GM12892 (cell line): ENCODE results near the gene KCNC1.

Source experiments
- DNase-seq: peaks from one replicate; pipeline ENCODE4 v3.0.0; 2011; ENCODE audit not compliant: insufficient read length
- FAIRE-seq: peaks from 2 replicates; lab custom pipeline; 2011; peaks lifted over from hg19 to GRCh38; lab: Jason Lieb, UNC
- POLR2A ChIP-seq: IDR thresholded peaks from 2 replicates; pipeline ENCODE4 v1.6.1; 2011; ENCODE audit warnings: low read depth, low read length, control low read depth
- POLR2AphosphoS5 ChIP-seq: IDR thresholded peaks from 2 replicates; pipeline ENCODE4 v1.6.1; 2011; ENCODE audit warnings: low read depth, low read length, control low read depth
- TAF1 ChIP-seq: IDR thresholded peaks from 2 replicates; pipeline ENCODE4 v1.6.1; 2011; ENCODE audit warnings: low read depth, mild to moderate bottlenecking, control low read depth, low read length, borderline replicate concordance

Gene KCNC1

DNA sequence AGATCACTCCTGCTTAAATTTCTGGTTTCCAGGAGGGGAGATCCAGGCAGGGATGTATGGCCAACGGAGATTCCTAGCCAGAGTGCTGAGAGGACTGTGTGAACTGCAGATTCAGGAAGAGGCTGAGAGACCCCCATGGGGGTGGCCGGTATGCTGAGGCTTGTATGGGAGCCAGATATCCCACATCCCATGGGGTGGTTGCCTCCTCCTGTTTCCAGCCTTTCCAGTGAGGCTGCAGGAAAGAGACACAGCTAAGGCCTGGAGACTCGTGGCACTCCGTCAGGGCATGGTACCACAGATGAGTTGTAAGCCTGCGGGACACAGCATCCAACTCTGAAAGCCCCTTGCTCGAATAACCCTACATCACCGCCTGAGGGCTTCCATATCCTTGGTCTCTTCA, 16.6 kb upstream of the KCNC1 start:
- DNase-seq (no peak), FAIRE-seq (no peak)
- TF ChIP-seq POLR2A (no peak), POLR2AphosphoS5 (no peak), TAF1 (no peak)

GRCh38 chr11:17718510-17718962, 16.0 kb upstream of the KCNC1 start:
- no peak for TF ChIP-seq TAF1
- TF ChIP-seq POLR2AphosphoS5: no peak
- no peak for TF ChIP-seq POLR2A
- FAIRE-seq (no peak), DNase-seq (no peak)

DNA sequence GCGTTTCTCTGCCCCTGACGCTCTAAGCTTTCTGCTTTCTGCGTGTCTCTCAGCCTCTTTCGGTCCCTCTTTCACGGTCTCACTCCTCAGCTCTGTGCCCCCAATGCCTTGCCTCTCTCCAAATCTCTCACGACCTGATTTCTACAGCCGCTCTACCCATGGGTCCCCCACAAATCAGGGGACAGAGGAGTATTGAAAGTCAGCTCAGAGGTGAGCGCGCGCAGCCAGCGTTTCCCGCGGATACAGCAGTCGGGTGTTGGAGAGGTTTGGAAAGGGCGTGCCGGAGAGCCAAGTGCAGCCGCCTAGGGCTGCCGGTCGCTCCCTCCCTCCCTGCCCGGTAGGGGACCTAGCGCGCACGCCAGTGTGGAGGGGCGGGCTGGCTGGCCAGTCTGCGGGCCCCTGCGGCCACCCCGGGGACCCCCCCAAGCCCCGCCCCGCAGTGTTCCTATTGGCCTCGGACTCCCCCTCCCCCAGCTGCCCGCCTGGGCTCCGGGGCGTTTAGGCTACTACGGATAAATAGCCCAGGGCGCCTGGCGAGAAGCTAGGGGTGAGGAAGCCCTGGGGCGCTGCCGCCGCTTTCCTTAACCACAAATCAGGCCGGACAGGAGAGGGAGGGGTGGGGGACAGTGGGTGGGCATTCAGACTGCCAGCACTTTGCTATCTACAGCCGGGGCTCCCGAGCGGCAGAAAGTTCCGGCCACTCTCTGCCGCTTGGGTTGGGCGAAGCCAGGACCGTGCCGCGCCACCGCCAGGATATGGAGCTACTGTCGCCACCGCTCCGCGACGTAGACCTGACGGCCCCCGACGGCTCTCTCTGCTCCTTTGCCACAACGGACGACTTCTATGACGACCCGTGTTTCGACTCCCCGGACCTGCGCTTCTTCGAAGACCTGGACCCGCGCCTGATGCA, 15.3 kb upstream of the KCNC1 start, which contains the start of gene MYOD1:
Gene MYOD1 (plus strand): TSS at position 544 of the 910 bp plus-strand sequence. CDS start 212 bp downstream, at position 756.
- DNase-seq (no peak), FAIRE-seq (no peak)
- TF ChIP-seq POLR2AphosphoS5: no peak

- FAIRE-seq (no peak), DNase-seq (no peak)
- TF ChIP-seq POLR2AphosphoS5 (no peak), TAF1 (no peak), POLR2A (no peak)
Measured at GRCh38 chr11:17719938-17720795, 14.4 kb upstream of the KCNC1 start.

DNA sequence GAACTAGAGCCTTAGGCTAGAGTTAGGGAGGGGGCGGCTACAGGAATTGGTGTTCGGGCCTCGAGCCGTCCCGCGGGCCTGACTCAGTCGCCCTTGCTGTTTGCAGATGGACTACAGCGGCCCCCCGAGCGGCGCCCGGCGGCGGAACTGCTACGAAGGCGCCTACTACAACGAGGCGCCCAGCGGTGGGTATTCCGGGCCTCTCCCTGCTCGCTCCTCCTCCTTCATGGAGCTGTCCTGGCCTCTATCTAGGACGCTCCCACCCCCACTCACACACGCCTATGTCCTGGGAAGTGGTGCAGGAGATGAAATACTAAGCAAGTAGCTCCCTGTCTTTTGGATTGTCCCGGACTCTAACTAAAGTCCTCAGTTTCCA, 13.8 kb upstream of the KCNC1 start:
- DNase-seq (no peak), FAIRE-seq (no peak)
- TF ChIP-seq POLR2A (no peak), POLR2AphosphoS5 (no peak), TAF1 (no peak)

DNA sequence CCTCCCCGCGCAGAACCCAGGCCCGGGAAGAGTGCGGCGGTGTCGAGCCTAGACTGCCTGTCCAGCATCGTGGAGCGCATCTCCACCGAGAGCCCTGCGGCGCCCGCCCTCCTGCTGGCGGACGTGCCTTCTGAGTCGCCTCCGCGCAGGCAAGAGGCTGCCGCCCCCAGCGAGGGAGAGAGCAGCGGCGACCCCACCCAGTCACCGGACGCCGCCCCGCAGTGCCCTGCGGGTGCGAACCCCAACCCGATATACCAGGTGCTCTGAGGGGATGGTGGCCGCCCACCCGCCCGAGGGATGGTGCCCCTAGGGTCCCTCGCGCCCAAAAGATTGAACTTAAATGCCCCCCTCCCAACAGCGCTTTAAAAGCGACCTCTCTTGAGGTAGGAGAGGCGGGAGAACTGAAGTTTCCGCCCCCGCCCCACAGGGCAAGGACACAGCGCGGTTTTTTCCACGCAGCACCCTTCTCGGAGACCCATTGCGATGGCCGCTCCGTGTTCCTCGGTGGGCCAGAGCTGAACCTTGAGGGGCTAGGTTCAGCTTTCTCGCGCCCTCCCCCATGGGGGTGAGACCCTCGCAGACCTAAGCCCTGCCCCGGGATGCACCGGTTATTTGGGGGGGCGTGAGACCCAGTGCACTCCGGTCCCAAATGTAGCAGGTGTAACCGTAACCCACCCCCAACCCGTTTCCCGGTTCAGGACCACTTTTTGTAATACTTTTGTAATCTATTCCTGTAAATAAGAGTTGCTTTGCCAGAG, 13.2 kb upstream of the KCNC1 start:
- DNase-seq (no peak), FAIRE-seq (no peak)
- TF ChIP-seq POLR2A (no peak), POLR2AphosphoS5 (no peak), TAF1 (no peak)

GRCh38 chr11:17722000-17722643, 12.5 kb upstream of the KCNC1 start:
- TF ChIP-seq POLR2A (no peak), TAF1 (no peak), POLR2AphosphoS5 (no peak)
- FAIRE-seq (no peak), DNase-seq (no peak)

GRCh38 chr11:17724020-17724908, 10.3 kb upstream of the KCNC1 start:
- TF ChIP-seq POLR2AphosphoS5 (no peak), TAF1 (no peak), POLR2A (no peak)
- DNase-seq (no peak), FAIRE-seq (no peak)

DNA sequence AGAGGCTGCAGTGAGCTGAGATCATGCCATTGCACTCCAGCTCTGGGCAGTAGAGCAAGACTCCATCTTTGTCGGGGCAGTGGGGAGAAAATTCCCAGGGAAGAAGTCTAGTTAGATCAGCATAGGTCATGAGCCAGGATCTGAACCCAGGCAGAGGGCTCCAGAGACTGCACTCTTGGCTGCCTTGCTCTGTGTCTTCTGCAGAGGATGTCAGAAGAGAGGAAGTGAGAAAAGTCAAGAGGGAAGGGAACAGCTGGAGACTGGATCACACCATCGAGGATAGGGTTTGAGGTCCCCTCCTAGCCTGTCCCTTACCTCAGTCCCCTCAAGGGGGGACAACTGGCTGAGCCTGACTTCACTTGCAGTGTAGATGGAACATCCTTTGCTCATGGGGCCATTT, 9.4 kb upstream of the KCNC1 start:
- FAIRE-seq (no peak), DNase-seq (no peak)
- TF ChIP-seq POLR2A (no peak), POLR2AphosphoS5 (no peak), TAF1 (no peak)

DNA sequence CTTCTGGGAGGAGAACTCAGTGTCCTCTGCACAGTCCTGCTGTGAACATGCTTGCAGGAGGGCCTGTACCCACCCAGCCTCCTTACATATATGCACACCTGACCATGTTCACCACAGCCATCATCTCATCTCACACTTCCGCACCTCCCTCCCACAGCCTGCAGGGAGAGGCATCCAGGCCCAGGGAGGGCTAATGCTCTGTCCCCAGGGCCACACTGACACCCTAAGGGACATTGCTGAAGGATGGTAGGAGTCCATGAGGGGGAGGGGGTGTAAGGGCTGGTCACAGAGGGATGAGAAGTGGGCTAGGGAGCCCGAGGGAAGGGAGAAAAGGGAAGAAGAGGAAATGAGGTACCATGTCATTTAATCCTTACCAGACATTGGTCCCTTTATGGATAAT, 4.4 kb upstream of the KCNC1 start:
- FAIRE-seq (no peak), DNase-seq (no peak)
- TF ChIP-seq TAF1: no peak
- no peak for TF ChIP-seq POLR2AphosphoS5
- no peak for TF ChIP-seq POLR2A
